A549 (cell line): ENCODE results near the gene SLIT3.
A peak's percentile ranks its signal among the peaks of the same experiment; 100 is the strongest.

Source experiments
- CHD4 ChIP-seq: fragments of 200-600 bp; sonication (generic); IDR thresholded peaks from 2 replicates; pipeline ENCODE4 v1.6.1; 2016; ENCODE audit warnings: antibody characterized with exemption, mild to moderate bottlenecking, borderline replicate concordance
- EP300 ChIP-seq, 2 experiments: fragments of >200 bp; sonication (Bioruptor Twin); formaldehyde crosslinking; IDR thresholded peaks; 2 replicates in 1 of 2; 3 replicates in 1 of 2; pipeline ENCODE4 v1.6.1; 2016 to 2017
- GATA3 ChIP-seq: IDR thresholded peaks from 2 replicates; pipeline ENCODE4 v1.6.1; 2012; ENCODE audit warnings: borderline replicate concordance
- HDAC2 ChIP-seq: fragments of 200-600 bp; sonication (generic); IDR thresholded peaks from 2 replicates; pipeline ENCODE4 v1.6.1; 2016
- HOXA7 ChIP-seq: fragments of 250-450 bp; sonication (Bioruptor Pico); IDR thresholded peaks from 2 replicates; pipeline ENCODE4 v1.5.0; 2020; ENCODE audit warnings: mild to moderate bottlenecking, moderate library complexity
- MAZ ChIP-seq: fragments of 150-350 bp; IDR thresholded peaks from 2 replicates; pipeline ENCODE4 v1.6.1; 2014; ENCODE audit warnings: antibody characterized with exemption, low read depth, low read length, borderline replicate concordance
- MYC ChIP-seq: IDR thresholded peaks from 2 replicates; pipeline ENCODE4 v1.6.1; 2012; ENCODE audit warnings: mild to moderate bottlenecking, inconsistent platforms, low read length, improper control_type of control experiment, borderline replicate concordance
- PHF8 ChIP-seq: fragments of 200-600 bp; sonication (generic); IDR thresholded peaks from 2 replicates; pipeline ENCODE4 v1.6.1; 2016; ENCODE audit warnings: low read depth, mild to moderate bottlenecking, antibody characterized with exemption, moderate library complexity, borderline replicate concordance
- POLR2A ChIP-seq: IDR thresholded peaks from 2 replicates; pipeline ENCODE4 v1.6.1; 2012; ENCODE audit warnings: mild to moderate bottlenecking, low read length
- RAD21 ChIP-seq, 2 experiments: fragments of >200 bp in 1 of 2; sonication (Bioruptor Twin) in 1 of 2; formaldehyde crosslinking in 1 of 2; IDR thresholded peaks in 1 of 2; conservative IDR thresholded peaks in 1 of 2; 2 replicates in 1 of 2; 3 replicates in 1 of 2; pipeline ENCODE4 v1.6.1; 2012 to 2018; ENCODE audit warnings: inconsistent platforms in 1 of 2
- SMC3 ChIP-seq: fragments of >200 bp; sonication (Bioruptor Twin); formaldehyde crosslinking; IDR thresholded peaks from 3 replicates; pipeline ENCODE4 v1.6.1; 2018; ENCODE audit warnings: inconsistent platforms
- TFCP2L1 ChIP-seq: fragments of 250-450 bp; sonication (Bioruptor Pico); IDR thresholded peaks from 2 replicates; pipeline ENCODE4 v1.5.0; 2021; ENCODE audit warnings: mild to moderate bottlenecking
- TF ChIP-seq, protein P1 (sequence below): fragments of >200 bp; sonication (Bioruptor Twin); formaldehyde crosslinking; IDR thresholded peaks from 3 replicates; pipeline ENCODE4 v1.5.1; 2016
- TF ChIP-seq, protein P2 (sequence below): fragments of 450-650 bp; IDR thresholded peaks from 2 replicates; pipeline ENCODE4 v1.6.1; 2014; ENCODE audit warnings: antibody characterized with exemption

DNA sequence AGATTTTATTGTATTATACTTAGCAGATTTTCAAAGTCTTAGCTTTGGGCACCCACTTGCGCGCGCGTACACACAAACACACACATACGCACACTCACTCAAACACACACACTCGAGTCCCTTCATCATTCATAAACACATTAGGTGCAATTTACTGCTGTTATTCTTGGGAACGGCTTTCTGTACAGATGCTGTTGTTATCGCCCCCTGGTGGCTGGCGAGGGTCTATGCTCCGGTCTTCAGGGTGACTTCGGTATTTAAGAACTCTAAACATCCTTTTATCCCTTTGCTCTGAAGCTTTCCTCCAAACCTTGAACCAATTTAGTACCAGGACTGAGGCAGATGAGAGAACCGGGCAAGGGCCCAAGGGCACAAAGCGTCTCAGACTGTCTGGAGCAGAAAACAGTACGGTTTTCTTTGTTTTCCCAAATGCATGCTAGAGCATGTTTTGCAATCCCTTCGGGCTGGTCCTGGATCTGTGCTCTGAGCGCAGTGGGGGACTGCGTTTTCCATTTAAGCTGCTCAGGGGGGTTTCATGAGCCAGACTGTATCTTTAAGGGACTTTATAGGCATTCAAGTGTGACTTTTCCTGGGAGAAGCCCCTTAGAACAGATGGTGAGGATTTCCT, 1.7 kb upstream of the SLIT3 start:
- TF ChIP-seq RAD21 (conservative IDR thresholded peaks at IDR 0.05 in 1 of 2, IDR thresholded peaks at IDR 0.05 in 1 of 2): peak; percentile 79 to 81
- TF ChIP-seq, protein P1, sequence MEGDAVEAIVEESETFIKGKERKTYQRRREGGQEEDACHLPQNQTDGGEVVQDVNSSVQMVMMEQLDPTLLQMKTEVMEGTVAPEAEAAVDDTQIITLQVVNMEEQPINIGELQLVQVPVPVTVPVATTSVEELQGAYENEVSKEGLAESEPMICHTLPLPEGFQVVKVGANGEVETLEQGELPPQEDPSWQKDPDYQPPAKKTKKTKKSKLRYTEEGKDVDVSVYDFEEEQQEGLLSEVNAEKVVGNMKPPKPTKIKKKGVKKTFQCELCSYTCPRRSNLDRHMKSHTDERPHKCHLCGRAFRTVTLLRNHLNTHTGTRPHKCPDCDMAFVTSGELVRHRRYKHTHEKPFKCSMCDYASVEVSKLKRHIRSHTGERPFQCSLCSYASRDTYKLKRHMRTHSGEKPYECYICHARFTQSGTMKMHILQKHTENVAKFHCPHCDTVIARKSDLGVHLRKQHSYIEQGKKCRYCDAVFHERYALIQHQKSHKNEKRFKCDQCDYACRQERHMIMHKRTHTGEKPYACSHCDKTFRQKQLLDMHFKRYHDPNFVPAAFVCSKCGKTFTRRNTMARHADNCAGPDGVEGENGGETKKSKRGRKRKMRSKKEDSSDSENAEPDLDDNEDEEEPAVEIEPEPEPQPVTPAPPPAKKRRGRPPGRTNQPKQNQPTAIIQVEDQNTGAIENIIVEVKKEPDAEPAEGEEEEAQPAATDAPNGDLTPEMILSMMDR: peak; percentile 90
- TF ChIP-seq PHF8: no peak
- no peak for TF ChIP-seq EP300 (IDR thresholded peaks at IDR 0.05)
- no peak for TF ChIP-seq POLR2A
- TF ChIP-seq, protein P2, sequence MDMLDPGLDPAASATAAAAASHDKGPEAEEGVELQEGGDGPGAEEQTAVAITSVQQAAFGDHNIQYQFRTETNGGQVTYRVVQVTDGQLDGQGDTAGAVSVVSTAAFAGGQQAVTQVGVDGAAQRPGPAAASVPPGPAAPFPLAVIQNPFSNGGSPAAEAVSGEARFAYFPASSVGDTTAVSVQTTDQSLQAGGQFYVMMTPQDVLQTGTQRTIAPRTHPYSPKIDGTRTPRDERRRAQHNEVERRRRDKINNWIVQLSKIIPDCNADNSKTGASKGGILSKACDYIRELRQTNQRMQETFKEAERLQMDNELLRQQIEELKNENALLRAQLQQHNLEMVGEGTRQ: no peak
- TF ChIP-seq HOXA7 (CRISPR knock-in tag): no peak
- TF ChIP-seq GATA3: no peak
- peak; percentile 88 for TF ChIP-seq SMC3
- TF ChIP-seq TFCP2L1 (CRISPR knock-in tag): no peak
- TF ChIP-seq CHD4: no peak
- TF ChIP-seq HDAC2: no peak
- no peak for TF ChIP-seq MAZ
- no peak for TF ChIP-seq MYC
